ENCODE results near the gene NFAM1.

DNA sequence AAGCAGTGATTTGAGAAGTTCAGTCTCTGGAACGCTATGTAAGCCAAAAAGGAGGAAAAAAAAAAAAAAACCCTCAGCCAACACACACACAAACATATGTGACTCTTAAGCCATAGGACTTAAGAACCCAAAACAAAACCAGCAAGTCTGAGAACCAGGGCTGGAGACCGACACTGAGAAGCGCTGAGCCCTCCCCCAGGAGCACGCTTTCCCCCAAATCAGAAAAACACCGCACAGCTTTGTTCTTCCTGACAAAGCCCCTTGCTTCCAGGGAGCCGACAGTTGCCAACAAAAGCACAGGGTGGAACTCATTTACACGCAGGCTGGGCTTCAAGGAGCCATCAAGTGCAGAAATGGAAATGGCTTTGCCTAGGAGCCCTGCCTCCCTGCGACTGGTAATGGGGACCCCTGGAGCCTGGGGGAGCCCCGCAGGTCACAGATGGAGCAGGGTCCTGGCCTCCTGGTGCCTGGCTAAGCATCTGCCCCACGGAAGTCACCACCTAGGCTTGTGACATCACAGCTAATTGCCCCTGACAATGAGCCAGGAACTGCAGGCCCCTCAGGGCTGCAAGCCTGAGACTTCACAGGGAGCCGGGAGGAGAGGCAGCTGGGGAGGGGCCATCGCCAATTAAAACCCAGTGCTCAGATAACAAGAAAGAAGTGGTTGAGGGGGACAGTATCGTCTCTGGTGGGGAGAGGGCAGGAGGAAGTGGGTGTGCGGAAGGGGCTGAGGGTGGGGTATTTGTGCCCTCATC, 66.9 kb downstream of the NFAM1 start:
- TF ChIP-seq, protein P1, sequence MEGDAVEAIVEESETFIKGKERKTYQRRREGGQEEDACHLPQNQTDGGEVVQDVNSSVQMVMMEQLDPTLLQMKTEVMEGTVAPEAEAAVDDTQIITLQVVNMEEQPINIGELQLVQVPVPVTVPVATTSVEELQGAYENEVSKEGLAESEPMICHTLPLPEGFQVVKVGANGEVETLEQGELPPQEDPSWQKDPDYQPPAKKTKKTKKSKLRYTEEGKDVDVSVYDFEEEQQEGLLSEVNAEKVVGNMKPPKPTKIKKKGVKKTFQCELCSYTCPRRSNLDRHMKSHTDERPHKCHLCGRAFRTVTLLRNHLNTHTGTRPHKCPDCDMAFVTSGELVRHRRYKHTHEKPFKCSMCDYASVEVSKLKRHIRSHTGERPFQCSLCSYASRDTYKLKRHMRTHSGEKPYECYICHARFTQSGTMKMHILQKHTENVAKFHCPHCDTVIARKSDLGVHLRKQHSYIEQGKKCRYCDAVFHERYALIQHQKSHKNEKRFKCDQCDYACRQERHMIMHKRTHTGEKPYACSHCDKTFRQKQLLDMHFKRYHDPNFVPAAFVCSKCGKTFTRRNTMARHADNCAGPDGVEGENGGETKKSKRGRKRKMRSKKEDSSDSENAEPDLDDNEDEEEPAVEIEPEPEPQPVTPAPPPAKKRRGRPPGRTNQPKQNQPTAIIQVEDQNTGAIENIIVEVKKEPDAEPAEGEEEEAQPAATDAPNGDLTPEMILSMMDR (IDR thresholded peaks at IDR 0.05; ENCODE audit: extremely low read depth in 1 of 2, insufficient read depth in 1 of 2, low read depth in 1 of 2, low read length in 2 of 2), result no peak
- TF ChIP-seq MYC (IDR thresholded peaks at IDR 0.05; ENCODE audit: low read depth, low read length) (no peak), EZH2 (IDR thresholded peaks at IDR 0.05; ENCODE audit: borderline replicate concordance, low read depth, low read length, severe bottlenecking) (no peak), POLR2A (IDR thresholded peaks at IDR 0.05; ENCODE audit: low read depth, low read length) (no peak), FOS (IDR thresholded peaks at IDR 0.05; ENCODE audit: borderline replicate concordance, insufficient read depth, low read length) (no peak), POLR2AphosphoS5 (IDR thresholded peaks at IDR 0.05; ENCODE audit: insufficient read depth, low read depth, low read length) (no peak)
- TF ChIP-seq, protein P2, sequence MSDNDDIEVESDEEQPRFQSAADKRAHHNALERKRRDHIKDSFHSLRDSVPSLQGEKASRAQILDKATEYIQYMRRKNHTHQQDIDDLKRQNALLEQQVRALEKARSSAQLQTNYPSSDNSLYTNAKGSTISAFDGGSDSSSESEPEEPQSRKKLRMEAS (IDR thresholded peaks at IDR 0.05; ENCODE audit: insufficient read depth, insufficient read length), result no peak

All from endothelial cell of umbilical vein (primary cell).